RPMI7951 (cell line): ENCODE data around the gene CHTF18. TPM values are rescaled to one million over a fixed set of nuclear protein-coding genes. Genes with fewer than 3 reads are reported as not detected.

ENCODE experiments used
- DNase-seq: peaks from one replicate; pipeline ENCODE4 v3.0.0-alpha.2; 2012; ENCODE audit warnings: low read depth
- total RNA-seq: library from RNA; depleted of rRNA; stranded (reverse); fragments of >200 nt; shearing (Covaris generic); gene quantifications from 2 replicates; pipeline ENCODE4 v1.2.3, GENCODE V29; 2014

The CHTF18 gene
- total RNA-seq, 1 experiment from 2014 or later: 11.7 TPM

DNA sequence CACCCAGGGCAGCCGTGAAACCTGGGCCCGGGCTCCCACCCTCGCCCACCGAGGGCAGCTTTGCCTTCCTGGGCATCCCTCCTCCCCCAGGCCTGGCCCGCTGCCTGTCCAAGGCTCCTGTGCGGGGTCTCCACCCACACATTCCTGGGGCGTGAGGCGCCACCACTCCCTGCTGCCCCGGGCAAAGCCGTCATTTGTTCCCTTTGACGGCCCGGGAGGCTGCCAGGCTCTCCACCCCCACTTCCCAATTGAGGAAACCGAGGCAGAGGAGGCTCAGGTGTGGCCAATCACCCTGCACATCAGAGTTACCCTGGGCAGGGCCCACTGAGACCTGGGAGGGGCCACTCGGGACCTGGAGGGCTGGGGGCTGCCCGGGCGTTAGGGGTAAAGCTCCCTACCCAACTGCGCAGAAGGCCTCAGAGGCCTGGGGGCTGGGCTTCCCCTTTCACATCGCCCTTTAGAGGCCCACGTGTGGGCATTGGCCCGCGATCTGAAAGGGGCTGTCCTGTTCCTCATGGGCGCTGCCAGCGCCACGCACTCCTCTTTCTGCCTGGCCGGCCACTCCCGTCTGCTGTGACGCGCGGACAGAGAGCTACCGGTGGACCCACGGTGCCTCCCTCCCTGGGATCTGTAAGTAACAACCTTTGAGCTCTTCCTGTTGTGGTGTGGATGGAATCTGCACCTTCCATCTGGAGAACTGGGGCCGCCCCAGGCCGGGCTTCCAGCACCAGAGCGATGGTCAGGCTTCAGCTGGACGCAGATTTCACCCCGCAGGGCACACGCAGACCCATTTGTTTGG lies 27.7 kb upstream of the CHTF18 start, which contains the start of gene MSLN:
MSLN (plus strand) TSS at position 190 of the 799 bp plus-strand sequence. CDS start 1,947 bp downstream, outside the sequence.
- DNase-seq: no peak

DNA sequence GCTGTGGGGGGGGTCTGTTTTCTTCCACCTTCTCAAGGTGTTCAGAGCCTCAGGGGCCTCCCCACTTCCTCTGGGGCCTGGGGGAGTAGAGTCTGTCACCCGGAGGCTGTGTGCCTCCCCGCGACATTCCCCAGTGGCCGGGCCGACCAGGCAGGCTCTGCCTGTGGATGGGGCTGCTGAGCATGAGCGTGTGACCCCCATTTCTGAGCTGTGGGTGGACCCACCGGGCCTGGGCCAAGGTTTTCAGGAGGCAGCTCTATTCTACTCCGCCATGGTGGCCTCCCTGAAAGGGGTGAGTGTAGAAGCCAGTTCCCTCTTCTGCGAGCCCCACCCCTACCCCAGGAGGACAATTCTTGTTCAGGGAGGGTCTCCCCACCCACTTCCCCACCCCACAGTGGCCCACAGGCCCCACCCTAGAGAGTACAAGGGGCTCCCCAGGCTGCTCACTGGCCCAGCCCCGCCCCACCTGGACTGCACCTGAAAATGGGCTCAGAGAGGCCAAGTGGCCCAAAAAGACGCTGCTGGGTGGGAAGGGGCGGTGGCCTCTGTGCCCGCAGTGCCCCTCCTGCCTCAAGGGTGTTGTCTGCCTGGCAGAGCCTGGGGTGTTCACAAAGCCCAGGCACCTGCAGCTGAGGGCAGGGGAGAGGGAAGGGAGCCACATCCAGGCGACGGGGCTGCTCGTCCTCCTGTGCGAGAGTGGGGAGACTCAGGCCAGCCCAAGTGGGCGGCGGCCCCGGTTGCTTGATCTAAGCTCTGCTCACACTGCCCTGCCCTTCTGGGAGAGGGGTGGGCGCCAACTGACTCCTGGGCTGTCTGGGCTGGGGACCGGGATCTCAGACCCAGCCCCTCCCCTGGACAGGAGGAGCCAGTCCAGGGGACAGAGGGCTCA lies 26.6 kb upstream of the CHTF18 start:
- no peak for DNase-seq

DNA sequence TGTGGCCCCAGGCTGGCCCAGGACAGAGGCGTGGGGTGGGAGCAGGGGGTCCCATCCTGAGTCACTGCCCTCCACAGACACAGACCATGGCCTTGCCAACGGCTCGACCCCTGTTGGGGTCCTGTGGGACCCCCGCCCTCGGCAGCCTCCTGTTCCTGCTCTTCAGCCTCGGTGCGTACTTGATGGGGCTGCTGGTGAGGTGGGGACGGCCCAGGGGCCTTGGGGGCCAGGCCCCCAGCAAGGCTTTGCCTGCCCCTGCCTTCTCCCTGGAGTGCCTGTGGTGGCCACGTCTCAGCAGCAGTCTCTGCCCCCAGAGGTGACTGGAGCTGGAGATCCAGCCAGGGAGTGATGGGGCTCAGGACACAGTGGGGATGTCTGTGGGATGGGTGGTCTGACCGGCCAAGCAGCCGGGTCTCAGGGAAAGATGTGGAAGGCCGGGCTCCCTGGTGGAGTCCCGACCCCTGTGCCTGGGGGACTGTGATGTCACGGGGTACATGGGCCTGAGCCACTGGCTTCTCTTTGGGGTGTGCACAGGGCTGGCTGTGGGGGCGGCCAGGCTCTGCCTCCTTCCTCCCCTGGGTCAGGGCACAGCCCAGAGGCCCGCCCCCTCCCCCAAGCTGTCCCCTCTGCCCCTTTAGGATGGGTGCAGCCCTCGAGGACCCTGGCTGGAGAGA lies 25.7 kb upstream of the CHTF18 start:
- DNase-seq: no peak

DNA sequence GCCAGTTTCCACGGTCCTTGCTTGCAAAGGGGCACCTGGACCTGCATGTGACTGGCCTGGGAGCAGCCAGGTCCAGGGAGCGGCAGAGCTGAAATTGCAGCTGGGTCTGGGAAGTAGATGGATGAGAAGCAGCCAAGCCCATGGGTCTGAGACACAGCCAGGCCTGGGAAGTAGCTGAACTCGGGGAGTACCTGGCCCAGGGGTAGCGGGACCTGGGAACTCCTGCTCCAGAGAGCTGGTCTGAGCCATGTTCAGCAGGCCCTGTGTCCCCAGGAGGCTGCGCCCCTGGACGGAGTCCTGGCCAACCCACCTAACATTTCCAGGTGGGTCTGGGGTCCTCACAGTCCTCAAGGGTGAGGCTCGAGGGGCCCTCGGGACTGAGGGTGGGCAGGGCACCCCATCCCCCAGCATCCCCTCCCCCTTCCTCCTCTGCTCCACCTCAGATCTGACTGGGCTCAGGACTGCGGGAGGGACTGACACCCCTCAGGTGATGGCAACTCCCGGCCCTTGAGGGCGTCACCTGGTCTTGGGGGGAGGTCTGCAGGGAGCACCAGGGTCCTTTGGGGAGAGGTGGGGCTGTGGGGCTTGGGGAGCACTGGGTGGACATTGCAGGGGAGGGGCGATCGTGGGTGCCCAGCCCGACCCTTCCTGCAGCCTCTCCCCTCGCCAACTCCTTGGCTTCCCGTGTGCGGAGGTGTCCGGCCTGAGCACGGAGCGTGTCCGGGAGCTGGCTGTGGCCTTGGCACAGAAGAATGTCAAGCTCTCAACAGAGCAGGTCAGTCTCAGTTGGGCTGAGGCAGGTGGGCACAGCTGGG lies 24.8 kb upstream of the CHTF18 start:
- DNase-seq: no peak

GRCh38 chr16:764184-764750 lies 24.2 kb upstream of the CHTF18 start:
- no peak for DNase-seq

DNA sequence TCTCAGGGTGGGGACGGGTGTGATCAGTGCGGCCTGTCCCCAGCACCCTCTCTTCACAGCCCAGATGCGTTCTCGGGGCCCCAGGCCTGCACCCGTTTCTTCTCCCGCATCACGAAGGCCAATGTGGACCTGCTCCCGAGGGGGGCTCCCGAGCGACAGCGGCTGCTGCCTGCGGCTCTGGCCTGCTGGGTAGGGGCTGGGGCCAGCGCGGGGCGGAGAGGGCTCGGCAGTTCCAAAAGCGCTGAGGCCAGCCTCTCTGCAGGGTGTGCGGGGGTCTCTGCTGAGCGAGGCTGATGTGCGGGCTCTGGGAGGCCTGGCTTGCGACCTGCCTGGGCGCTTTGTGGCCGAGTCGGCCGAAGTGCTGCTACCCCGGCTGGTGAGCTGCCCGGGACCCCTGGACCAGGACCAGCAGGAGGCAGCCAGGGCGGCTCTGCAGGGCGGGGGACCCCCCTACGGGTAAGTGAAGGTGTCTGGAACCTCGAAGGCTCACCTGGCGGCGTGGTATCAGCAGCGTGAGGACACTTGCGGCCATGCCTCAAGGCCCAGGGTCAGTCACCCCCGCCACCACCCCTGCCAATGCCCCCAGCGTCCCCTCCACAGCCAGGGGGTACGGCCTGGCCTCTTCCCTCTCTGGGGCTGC lies 23.5 kb upstream of the CHTF18 start:
- no peak for DNase-seq

DNA sequence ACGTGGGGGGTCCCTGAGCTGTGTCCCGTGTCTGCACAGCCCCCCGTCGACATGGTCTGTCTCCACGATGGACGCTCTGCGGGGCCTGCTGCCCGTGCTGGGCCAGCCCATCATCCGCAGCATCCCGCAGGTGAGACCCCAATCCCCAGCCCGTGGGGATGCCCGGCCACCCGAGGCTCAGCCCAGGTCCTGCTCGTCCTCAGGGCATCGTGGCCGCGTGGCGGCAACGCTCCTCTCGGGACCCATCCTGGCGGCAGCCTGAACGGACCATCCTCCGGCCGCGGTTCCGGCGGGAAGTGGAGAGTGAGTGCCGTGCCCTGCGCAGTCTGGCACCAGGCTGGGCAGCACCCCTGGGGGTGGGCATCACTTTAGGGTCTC lies 22.9 kb upstream of the CHTF18 start:
- no peak for DNase-seq

- no peak for DNase-seq
Measured at GRCh38 chr16:766008-766819, 22.2 kb upstream of the CHTF18 start.

GRCh38 chr16:766820-767640 lies 21.4 kb upstream of the CHTF18 start:
- DNase-seq: no peak

GRCh38 chr16:767743-768235 lies 20.6 kb upstream of the CHTF18 start:
- DNase-seq: no peak

DNA sequence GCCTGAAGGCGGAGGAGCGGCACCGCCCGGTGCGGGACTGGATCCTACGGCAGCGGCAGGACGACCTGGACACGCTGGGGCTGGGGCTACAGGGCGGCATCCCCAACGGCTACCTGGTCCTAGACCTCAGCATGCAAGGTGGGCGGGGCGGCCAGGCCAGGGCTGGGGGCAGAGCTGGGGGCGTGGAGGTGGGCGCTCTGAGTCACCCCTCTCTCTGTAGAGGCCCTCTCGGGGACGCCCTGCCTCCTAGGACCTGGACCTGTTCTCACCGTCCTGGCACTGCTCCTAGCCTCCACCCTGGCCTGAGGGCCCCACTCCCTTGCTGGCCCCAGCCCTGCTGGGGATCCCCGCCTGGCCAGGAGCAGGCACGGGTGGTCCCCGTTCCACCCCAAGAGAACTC lies 20.0 kb upstream of the CHTF18 start:
- DNase-seq: no peak

GRCh38 chr16:769184-769784 lies 19.1 kb upstream of the CHTF18 start:
- DNase-seq: no peak

- DNase-seq: no peak
Measured at GRCh38 chr16:769934-770333, 18.5 kb upstream of the CHTF18 start.

- DNase-seq: no peak
Measured at GRCh38 chr16:770411-770810, 18.0 kb upstream of the CHTF18 start.

DNA sequence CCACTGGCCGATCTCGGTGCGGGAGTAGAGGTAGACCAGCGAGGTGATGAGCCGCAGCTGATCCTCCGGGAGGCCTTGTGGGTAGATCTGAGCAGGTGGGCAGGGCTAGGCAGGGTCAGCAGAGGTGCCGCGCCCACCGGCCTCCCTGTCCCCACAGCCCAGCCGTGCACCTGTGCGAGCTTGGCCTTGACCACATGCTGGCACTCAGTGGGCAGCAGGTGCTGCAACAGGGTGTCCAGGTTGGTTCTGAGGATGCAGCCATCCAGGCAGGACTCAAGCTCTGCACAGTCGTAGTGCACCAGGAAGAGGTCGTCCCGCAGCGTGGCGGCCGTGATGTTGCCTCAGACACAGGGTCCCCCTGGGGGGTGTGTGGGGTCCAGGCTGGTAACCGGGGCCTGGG lies 15.5 kb upstream of the CHTF18 start:
- DNase-seq: no peak

GRCh38 chr16:774086-775001 lies 14.1 kb upstream of the CHTF18 start:
- no peak for DNase-seq

DNA sequence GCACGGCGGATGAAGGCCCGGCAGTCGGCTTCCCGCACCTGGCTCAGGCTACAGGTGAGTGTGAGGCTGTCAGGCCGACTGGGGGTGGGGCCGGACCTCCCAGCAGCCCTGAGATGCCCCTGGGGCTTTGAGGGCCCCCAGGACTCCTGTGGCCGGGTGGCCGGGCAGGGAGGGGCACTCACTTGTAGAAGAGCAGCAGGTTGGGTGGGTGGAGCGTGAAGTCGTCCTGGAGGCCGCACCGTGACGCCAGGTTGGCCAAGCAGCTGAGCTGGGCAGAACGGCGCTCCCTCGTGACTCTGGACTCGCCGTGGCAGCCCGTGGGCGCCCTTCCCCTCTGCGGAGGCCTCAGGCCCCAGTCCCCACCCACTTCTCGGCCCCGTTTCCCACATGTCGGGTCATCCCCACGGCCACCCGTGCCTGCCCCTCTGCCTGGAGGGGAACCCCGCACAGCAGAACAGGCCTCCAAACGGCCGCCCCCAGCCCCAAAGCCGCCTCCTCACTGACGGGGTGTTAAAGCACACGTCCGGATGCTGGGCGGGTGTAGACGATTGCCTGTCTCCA lies 13.1 kb upstream of the CHTF18 start:
- DNase-seq: no peak
